Muscle of leg (tissue), 11 donors: ENCODE results near the gene WDR70. TPM values are rescaled to one million over a fixed set of nuclear protein-coding genes. Genes with fewer than 3 reads are reported as not detected.
"Not testable (repeated sequence)": the region's sequence is repeated elsewhere in the genome, so short reads cannot be mapped to it uniquely, and the experiment has no call there.

ENCODE experiments used
- DNase-seq: peaks from one replicate; pipeline ENCODE4 v3.0.0; 2013
- H3K27ac ChIP-seq: one replicate; pipeline ENCODE4 v1.5.1; 2013; ENCODE audit warnings: mild to moderate bottlenecking, low read length, control low read depth
- H3K27me3 ChIP-seq: one replicate; pipeline ENCODE4 v1.6.1; 2013; ENCODE audit warnings: low read length; ENCODE audit not compliant: control insufficient read depth, insufficient read depth
- H3K36me3 ChIP-seq: one replicate; pipeline ENCODE4 v1.6.1; 2013; ENCODE audit warnings: low read length; ENCODE audit not compliant: control insufficient read depth, insufficient read depth
- H3K4me1 ChIP-seq: one replicate; pipeline ENCODE4 v1.6.1; 2013; ENCODE audit warnings: low read length; ENCODE audit not compliant: control insufficient read depth, insufficient read depth
- H3K4me3 ChIP-seq: one replicate; pipeline ENCODE4 v1.5.1; 2013; ENCODE audit warnings: low read length, control low read depth
- H3K9me3 ChIP-seq: replicated peaks from 2 replicates; pipeline ENCODE4 v1.6.1; 2013; ENCODE audit warnings: low read depth, low read length; ENCODE audit not compliant: control insufficient read depth
- WGBS: methylation state at CpG from one replicate; pipeline ENCODE4 v1.1.5; 2013; ENCODE audit warnings: missing lambda C conversion rate; ENCODE audit not compliant: insufficient coverage; 5-methylcytosine and 5-hydroxymethylcytosine counted together
- polyA plus RNA-seq, 8 donors: library from polyadenylated mRNA; unstranded; fragments of 120-200 nt; gene quantifications; one replicate each; pipeline versions ENCODE4 v1.2.1 to v1.2.3, GENCODE V29; 2013; ENCODE audit warnings: inconsistent platforms in 1 of 8, low replicate concordance in 1 of 8; ENCODE audit not compliant: insufficient read length in 8 of 8, insufficient read depth in 1 of 8
- total RNA-seq: library from RNA; stranded (reverse); fragments of 120-200 nt; gene quantifications from one replicate; pipeline ENCODE4 v1.2.4, GENCODE V29; 2013

The WDR70 gene
- total and polyA plus RNA-seq, 9 donors: 24.3 to 44.2 (median 27.4) TPM

DNA sequence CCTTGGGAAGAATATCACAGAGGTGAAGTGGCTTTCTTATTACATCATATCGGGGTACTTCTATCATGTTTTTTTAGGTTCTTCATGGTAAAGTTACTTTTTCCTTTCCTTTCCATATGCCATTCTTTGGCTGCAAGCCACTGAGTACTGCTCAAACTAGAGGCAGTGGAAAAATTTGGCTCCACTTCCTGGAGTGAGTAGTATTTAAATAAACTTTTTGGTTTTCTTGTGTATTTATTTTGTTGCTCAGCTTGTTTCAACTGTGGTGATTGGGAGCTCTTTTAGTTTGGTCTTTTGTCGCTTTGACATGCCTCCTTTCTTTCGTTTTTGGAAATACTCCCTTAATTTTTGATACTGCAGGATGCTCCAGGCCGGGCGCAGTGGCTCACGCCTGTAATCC lies 69.8 kb downstream of the WDR70 start:
- no peaks in the 10 kb centered on the region for H3K4me1 ChIP-seq
- no peaks in the 10 kb centered on the region for H3K27me3 ChIP-seq
- 100% methylated on average over 2 of the region's 6 CpGs for WGBS
- H3K36me3 ChIP-seq: peaks cover 7% of the 10 kb centered on the region
- DNase-seq: no peak
- H3K4me3 ChIP-seq: no peak overlapping the region
- H3K9me3 ChIP-seq: no peaks in the 10 kb centered on the region
- H3K27ac ChIP-seq: no peak overlapping the region

DNA sequence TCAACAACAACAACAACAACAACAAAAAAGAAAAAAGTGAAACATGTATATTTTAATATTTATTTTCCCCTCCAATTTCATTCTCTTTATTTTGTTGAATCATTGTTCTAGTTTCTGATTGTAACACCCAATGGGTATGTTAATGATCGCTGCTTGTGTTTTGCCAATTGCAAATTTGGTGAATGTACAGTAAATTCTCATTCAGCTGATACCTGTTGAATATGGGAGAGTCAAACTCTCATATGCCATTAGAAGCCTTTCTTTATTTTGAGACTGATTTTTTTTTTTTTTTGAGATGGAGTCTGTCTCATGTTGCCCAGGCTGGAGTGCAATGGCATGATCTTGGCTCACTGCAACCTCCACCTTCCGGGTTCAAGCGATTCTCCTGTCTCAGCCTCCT lies 72.9 kb downstream of the WDR70 start:
- H3K36me3 ChIP-seq, H3K4me3 ChIP-seq, H3K4me1 ChIP-seq, H3K27ac ChIP-seq, DNase-seq, H3K27me3 ChIP-seq, H3K9me3 ChIP-seq: not testable (repeated sequence)
- WGBS: no CpG with 5 or more reads among the region's 3 CpGs

DNA sequence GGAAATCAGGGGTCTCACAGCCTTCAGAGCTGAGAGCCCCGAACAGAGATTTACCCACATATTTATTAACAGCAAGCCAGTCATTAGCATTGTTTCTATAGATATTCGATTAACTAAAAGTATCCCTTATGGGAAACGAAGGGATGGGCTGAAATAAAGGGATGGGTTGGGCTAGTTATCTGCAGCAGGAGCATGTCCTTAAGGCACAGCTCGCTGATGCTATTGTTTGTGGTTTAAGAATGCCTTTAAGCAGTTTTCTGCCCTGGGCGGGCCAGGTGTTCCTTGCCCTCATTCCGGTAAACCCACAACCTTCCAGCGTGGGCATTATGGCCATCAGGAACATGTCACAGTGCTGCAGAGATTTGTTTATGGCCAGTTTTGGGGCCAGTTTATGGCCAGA lies 74.1 kb downstream of the WDR70 start:
- not testable (repeated sequence) for H3K9me3 ChIP-seq, H3K27me3 ChIP-seq, H3K36me3 ChIP-seq, H3K4me3 ChIP-seq, H3K4me1 ChIP-seq, H3K27ac ChIP-seq, DNase-seq
- WGBS: 80% methylated on average over 1 of the region's 7 CpGs

GRCh38 chr5:37454402-37455055 lies 75.4 kb downstream of the WDR70 start:
- not testable (repeated sequence) for DNase-seq, H3K9me3 ChIP-seq, H3K27ac ChIP-seq, H3K4me3 ChIP-seq, H3K4me1 ChIP-seq, H3K36me3 ChIP-seq, H3K27me3 ChIP-seq
- no CpG with 5 or more reads among the region's 1 CpG for WGBS

DNA sequence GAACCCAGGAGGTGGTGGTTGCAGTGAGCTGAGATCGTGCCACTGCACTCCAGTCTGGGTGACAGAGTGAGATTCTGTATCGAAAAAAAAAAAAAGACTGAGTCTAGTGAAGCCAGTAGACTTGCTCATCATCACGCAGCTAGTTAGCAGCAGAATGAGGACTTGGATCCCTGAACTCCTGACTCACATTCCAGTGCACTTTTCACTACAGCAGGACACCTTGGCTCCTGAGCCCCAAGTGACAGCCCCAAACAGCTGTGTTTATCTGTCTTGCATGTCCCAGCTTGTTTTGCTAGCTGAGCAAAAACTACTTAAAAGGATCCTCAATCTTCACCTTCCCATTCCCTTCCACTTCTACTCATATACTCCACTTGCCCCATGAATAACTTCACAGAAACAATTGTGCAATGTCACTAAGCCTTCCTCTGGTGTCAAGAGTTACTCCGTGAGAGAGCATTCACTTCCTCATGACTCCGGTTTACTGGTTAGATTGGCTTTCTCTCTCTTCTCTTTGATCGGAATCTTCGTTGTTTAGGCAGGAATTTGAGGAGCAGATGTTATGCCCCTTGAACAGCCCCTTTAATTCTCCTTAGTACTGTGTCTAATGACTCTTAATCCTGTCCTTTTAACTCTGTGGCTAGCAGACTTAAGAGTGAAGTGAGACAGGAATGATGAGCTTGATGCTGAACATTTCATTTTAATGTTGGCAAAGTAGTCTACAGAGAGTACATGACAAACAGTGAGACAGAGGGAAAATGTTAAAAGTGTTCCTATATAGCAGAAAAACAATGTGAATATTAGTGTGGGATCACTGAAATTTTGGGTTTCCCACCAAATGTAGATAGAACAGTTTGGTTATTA lies 84.3 kb downstream of the WDR70 start:
- H3K4me3 ChIP-seq, H3K9me3 ChIP-seq, H3K36me3 ChIP-seq, H3K27ac ChIP-seq, H3K4me1 ChIP-seq, H3K27me3 ChIP-seq: not testable (repeated sequence)
- no CpG with 5 or more reads among the region's 7 CpGs for WGBS
- DNase-seq: peak; percentile 20

DNA sequence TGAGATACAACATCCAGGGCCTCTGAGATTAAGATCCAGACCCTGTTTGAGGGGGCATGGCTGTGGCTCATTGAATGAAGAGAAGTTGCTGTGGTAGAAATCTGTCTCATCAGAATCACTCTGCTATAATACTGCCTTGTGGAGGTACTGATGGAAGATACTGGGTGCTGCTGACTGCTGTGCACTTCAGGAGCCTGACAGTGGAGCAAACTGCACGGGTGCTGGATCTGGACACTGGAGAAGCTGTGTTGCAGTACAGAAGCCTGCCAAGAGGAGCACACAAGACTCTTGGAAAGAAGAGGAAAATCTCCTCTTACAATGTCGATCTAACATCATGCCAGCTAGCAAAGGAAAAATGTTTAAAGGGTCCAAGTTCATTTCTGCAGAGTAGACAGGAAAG lies 85.5 kb downstream of the WDR70 start:
- not testable (repeated sequence) for H3K27ac ChIP-seq
- DNase-seq: peak; percentile 37

DNA sequence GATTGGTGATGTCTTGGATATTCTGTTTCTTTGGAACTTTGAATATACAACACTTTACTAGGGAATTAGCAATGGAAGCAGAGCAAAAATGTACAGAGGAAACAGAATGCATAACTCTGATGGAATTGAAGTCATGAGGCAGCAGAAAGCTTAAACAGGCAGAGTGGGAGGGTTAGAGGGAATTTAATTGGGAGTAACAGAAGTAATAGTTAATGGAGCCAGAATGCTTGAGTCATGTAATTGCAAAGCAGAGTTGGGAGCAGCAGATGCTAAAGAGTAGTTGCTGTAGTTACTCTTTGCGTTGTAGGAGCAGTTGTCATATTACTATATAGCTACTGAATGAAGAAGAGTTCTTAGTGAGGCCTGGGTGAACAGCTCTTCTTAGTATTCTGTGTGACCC lies 90.3 kb downstream of the WDR70 start:
- not testable (repeated sequence) for DNase-seq, H3K36me3 ChIP-seq, H3K27ac ChIP-seq, H3K4me1 ChIP-seq, H3K27me3 ChIP-seq, H3K4me3 ChIP-seq, H3K9me3 ChIP-seq
- WGBS: no CpG with 5 or more reads among the region's 1 CpG

More for the DNA sequence above, 85.5 kb downstream of the WDR70 start:
- no CpG with 5 or more reads among the region's 2 CpGs for WGBS
- not testable (repeated sequence) for H3K36me3 ChIP-seq, H3K4me1 ChIP-seq, H3K4me3 ChIP-seq, H3K9me3 ChIP-seq, H3K27me3 ChIP-seq

DNA sequence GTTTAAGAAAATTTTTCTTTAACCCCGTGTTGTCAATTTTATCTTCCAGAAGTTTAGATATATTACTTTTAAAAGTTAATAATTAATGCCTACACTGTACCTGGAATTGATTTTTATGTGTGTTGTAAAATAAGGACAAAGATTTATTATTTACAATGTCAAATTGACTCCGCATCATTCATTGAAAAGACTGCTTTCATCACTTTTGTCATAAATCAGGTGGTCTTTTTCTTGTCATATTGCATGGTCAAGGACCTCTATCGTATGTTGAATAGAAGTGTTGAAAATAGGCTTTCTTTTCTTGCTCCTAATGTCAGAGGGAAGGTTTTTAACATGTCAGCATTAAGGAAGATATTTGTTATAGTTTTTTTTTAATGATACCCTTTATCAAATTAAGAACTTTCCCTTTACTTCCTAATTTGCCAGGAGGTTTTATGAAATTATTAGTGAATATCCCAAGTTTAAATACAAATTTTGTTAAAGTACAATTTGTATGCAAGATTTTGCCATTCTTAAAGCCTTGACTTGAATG lies 92.6 kb downstream of the WDR70 start:
- H3K36me3 ChIP-seq: no peaks in the 10 kb centered on the region
- H3K4me1 ChIP-seq: no peaks in the 10 kb centered on the region
- H3K27ac ChIP-seq: no peak overlapping the region
- no CpG with 5 or more reads among the region's 3 CpGs for WGBS
- H3K9me3 ChIP-seq: peaks cover 10% of the 10 kb centered on the region
- H3K27me3 ChIP-seq: no peaks in the 10 kb centered on the region
- DNase-seq: no peak
- H3K4me3 ChIP-seq: no peak overlapping the region

DNA sequence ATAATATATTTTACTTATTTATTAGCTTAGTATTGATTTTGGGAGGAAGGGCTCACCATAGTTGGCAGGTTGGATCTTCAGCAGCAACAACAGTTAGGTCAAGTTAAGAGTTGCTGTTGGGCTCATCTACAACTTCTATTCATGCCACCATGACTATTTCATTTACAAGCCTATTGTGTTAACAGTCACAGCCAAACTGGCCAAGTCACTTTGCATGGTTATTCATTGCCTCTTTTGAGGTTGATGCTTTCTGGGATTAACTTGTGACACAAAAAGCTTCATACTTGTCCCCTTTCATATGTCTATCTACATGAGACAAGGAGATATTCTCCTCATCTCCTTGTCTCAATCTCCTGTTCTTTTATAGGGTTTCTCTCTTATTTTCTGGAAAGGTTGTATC lies 98.3 kb downstream of the WDR70 start:
- DNase-seq: no peak
- Histone ChIP-seq H3K4me3 (no peak overlapping the region), H3K27ac (no peak overlapping the region), H3K9me3 (peaks cover 2% of the 10 kb centered on the region), H3K27me3 (no peaks in the 10 kb centered on the region), H3K4me1 (no peaks in the 10 kb centered on the region), H3K36me3 (peaks cover 18% of the 10 kb centered on the region)

DNA sequence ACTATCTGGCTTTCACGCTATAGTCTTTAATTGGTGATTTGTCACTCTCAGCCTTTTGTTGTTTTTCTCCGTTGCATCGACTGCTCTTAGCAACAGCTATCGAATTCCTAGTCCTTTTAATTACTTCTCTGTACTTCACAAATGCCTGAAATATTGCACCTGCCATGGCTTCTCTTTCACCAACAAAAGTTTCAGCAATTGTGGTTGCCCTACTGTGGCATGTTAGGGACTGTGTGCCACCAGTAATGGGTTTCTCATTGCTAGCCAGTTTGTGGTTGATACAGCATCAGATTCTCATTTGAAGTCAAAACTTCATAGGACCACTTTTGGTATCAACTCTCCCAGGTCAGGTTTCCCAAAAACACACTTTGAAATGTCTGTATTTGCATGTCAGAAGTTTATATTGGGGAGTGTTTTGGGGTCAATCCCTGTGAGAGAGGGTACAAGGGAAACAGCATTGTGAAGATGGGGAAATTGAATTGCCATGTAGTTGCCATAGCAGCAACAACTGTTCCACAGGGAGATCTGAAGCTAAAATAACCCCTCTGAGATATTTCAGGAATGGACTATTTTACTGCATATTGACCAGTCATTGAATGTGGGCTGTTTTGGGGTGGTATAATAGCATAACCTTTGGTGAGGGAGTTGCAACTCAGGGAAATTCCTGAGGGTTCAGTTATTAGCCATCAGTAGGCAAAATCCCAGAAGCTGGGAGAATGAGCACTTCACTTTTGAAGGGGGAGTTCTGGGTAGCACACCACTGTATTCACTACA lies 99.2 kb downstream of the WDR70 start:
- peaks cover 18% of the 10 kb centered on the region for H3K36me3 ChIP-seq
- H3K4me1 ChIP-seq: no peaks in the 10 kb centered on the region
- WGBS: 40% methylated on average over 2 of the region's 4 CpGs
- H3K9me3 ChIP-seq: peaks cover 2% of the 10 kb centered on the region
- no peak for DNase-seq
- H3K27ac ChIP-seq: no peak overlapping the region
- no peak overlapping the region for H3K4me3 ChIP-seq
- no peaks in the 10 kb centered on the region for H3K27me3 ChIP-seq
